Skeletal muscle cell (primary cell): ENCODE results near the gene FDX1.
A peak's percentile ranks its signal among the peaks of the same experiment; 100 is the strongest.

ENCODE experiments used
- DNase-seq: peaks from one replicate; pipeline ENCODE4 v3.0.0-alpha.2; 2010; ENCODE audit warnings: low read depth
- H3K4me3 ChIP-seq: 2 replicates; pipeline ENCODE4 v1.5.1; 2011; ENCODE audit warnings: low read depth, mild to moderate bottlenecking, control low read depth, low read length, moderate library complexity

FDX1 gene

DNA sequence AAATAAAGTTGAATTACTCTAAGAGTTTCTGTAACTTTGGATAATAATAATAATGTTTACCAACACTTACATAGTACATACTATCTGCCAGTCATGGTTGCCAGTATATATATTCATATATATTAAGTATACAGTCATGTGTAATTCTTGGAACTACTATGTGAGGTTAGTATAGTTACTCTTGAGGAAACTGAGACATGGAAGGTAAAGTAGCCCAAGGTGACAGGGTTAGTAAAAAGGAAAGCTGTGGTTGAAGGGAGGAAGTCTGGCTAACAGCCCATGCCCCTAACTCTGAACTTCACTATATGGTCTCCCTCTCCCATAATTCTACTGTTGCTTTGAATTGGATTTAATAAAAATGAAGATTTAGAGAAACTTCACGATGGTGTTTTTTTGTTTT is 24.9 kb downstream of the FDX1 start:
- no peak overlapping the region for H3K4me3 ChIP-seq
- DNase-seq = no peak

DNA sequence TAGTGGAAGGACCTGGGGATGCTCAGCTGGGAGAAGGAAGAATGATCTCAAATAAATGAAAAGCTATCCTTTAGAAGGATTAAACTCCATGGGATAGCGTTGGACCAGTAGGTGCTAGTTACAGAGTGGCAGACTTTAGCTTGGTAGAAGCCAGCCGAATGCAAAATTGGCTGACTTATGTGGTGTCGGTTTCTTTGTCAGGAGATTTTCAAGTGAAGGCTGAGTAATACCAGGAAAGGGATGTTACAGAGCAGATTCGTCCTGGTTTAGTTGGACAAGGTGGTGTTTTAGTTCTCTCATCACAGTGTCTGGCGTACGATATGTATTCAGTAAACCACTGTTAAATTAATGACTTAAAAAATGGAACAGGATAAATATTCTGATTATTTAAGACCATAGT is 26.0 kb downstream of the FDX1 start:
- DNase-seq = no peak
- no peak overlapping the region for H3K4me3 ChIP-seq

DNA sequence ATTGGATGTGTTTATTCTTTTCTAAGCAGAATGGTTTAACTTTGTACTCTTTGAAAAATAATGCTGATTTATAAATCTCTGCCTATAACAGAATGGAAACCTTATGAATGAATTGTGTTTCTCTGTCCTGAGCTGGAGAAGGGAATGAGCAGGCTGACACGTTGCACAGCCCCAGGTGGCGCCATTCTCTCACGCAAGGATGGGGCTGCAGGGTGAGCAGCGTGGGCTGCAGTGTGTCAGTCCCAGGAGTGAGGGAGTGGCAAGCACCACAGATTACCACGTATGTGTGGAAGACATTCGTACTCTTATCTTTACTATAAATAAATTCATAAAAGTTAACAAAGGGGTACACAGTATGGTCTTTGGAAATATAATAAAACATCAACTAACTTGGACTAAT is 33.4 kb downstream of the FDX1 start:
- peak; percentile 40 for DNase-seq
- H3K4me3 ChIP-seq = no peak overlapping the region

DNA sequence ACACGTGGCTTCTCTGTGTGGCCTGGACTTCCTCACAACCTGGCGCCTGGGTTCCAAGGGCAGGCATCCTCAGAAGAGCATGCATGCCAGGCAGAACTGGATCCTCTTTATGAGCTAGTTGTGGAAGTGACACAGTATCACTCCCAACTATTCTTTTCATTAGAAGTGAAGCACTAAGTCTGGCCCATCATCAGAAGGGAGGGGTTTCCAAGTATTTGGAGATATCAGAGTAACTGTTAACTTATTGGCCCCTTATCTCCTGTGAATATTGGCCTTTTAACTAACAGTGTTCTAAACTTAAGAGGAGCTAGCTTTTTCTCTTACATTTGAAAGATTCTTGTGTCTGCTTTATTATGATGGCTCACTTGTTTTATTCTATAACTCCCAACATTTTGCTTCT is 35.5 kb downstream of the FDX1 start:
- no peak overlapping the region for H3K4me3 ChIP-seq
- DNase-seq = no peak

DNA sequence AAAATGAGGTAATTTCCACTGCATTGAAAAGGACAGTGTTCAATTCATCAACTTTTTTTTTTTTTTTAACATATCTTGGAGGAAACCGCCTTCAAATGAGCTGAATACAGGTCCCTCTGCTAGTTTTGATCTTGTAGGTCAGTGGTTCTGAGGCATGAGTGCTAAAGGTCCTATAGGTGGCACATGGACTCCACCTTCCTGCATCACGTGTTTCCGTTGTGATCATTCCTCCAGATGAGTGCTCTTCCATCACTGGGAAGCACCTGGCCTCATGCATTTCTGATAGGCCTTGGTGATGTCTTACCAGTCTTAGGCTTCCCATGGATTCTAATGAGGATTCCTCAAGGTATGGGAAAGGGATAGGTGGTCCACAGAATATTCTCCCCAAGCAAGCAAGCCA is 37.8 kb downstream of the FDX1 start:
- DNase-seq = no peak
- no peak overlapping the region for H3K4me3 ChIP-seq

DNA sequence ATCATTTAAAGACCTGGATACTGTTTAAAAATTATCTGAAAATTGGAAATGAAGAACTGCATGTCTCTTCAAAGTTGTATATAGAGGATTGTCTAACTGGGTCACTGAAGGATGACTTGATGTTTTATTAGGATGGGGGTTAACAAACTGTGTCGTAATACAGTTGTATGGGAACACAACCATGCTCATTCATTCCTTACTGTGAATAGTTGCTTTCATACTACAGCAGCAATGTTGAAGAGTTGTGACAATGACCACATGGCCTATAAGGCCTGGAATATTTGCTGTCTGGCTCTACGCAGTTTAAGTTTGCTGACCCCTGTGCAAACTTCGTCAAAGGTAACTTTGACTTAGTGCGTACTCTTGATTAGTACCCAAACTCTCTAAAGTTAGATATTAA is 38.4 kb downstream of the FDX1 start:
- no peak overlapping the region for H3K4me3 ChIP-seq
- no peak for DNase-seq

DNA sequence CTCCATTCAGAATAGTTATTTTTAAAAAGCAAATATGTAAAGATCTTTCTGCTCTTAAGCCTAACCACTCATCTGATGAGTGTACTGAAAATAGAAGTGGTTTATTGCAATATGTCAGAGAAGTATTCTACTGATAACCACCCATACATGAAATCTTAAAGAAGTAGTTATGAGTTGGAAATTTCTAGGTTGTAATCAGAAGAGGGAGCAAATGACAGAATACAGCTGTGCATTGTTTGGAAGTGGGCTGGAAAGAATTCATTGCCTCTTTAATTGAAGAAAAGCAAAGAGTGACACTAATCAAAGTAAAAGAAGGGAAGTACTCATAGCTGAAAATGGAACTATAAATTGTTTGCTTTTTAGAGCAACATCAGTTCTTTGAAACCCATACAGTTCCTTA is 39.4 kb downstream of the FDX1 start:
- DNase-seq = no peak

DNA sequence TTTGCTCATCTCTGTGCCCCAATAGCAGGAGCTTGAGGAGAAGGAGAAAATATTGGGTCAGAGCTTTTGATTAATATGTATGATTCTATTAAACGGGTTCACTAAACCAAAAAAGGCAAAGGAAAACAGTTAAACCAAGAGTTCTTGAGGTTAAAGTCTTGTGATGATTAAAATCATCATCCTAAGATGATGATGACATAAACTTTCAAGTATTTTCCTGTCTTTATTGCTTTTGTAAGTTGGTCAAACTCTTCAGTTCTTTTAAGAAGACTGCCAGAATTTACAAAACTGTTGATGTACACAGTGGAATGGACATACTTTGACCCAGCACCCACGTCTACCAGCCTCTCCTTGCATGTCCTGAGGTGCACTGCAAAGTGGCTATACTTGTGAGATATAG is 41.0 kb downstream of the FDX1 start:
- no peak overlapping the region for H3K4me3 ChIP-seq
- DNase-seq = no peak

More for the DNA sequence above, 39.4 kb downstream of the FDX1 start:
- no peak overlapping the region for H3K4me3 ChIP-seq

DNA sequence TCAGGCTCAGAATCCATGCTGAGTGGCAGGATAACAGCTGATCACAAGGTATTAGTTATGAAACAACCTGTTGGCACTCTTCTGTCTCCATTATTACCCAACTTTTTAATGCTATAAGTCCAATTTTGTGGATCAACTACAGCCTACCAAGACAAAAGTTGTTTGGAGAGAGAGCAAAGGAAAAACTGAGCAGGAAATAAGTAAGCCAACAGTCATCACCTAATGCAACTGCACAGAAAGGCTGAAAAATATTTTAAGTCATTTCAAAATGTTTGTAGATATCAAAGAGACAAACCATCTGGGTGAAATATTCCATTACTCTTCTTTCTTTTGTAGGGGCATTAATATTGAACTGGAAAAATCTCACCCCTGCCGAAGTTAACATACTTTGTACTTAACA is 41.6 kb downstream of the FDX1 start:
- no peak for DNase-seq
- no peak overlapping the region for H3K4me3 ChIP-seq

DNA sequence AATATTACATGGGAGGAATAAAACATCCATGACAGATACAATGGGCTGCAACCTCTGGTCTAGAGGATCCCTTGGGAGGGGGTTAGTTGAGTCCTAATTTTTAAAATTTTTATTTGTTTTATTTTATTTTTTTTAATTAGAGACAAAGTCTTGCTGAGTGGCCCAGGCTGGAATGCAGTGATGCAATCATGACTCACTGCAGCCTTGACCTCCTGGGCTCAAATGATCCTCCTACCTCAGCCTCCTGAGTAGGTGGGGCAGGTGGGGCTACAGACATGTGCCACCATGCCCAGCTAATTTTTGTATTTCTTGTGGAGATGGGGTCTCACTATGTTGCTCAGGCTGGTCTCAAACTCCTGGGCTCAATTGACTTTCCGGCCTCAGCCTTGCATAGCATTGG is 43.1 kb downstream of the FDX1 start:
- DNase-seq = no peak
- no peak overlapping the region for H3K4me3 ChIP-seq

DNA sequence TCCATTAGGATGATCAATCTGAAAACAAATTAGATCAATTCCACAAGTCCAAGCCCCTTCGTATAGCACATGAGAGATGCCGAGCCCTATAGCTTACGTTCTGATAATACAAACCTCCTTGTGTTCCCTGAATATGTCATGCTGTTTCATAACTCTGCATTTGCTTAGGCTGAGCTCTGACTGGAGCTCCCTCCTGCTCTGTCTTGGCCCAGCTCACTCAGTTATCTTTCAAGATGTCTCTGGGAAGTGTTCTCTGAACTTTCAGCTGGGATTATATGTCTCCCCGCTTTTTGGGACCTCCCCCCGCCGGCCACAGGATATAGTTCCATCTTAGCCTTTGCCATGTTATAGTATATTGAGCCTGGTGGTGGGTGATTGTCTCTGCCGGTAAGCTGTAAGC is 44.0 kb downstream of the FDX1 start:
- no peak for DNase-seq
- H3K4me3 ChIP-seq = no peak overlapping the region

DNA sequence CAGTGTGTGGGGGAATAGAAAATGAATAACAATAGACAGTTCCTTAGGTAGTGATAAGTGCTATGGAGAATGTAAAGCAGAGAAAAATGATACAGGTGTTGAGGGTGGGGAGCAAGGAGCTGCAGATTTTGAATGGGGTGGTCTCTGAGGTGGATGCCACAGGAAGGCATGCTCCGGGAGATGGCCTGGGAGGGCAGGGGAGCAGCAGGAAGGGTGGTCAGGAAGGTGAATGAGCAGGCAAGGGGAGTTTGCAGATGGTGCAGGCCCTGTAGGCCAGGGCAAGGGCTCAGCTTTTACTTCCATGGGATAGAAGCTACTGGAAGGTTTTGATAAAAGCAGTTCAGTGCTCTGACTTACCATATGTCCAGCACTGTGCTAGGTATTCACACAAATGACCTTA is 44.8 kb downstream of the FDX1 start:
- no peak for DNase-seq
- no peak overlapping the region for H3K4me3 ChIP-seq

DNA sequence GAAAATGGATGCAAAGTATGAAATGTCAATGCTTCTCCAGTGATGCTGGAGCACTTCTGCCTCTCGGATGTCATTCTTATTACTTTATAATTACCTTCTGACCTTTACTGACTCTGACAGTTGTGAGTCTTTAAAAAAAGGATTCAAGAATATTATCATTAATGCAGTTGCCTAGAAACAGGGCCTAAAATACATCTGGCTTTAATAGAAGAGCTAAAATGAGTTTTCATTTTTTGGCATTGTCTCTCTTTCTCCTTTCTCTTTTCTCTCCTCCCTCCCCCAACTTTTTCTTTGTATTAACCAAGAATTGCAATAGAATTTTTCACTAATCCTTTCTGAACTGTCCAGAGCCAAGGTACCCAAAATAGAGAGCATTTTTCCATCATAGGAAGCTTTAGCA is 45.9 kb downstream of the FDX1 start:
- no peak overlapping the region for H3K4me3 ChIP-seq
- no peak for DNase-seq

DNA sequence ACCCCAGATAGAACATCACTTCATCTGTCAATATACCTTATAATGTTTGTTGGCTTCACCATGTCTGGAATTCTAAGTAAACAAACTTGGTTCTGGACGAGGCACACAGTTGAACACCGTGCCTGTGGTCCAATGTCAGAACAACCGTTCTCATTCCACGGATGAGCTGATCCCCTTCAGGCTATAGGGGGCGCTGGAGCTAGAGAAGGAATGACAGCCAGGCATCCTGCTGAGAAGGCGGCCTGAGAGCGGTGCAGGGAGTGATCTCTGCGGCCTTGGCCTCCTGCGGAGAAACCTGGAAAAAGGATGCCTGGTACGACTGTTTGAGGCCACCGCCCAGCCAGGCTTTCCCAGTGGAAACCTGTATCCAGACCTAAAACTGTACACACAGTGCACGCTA is 48.7 kb downstream of the FDX1 start:
- DNase-seq = no peak
- no peak overlapping the region for H3K4me3 ChIP-seq

DNA sequence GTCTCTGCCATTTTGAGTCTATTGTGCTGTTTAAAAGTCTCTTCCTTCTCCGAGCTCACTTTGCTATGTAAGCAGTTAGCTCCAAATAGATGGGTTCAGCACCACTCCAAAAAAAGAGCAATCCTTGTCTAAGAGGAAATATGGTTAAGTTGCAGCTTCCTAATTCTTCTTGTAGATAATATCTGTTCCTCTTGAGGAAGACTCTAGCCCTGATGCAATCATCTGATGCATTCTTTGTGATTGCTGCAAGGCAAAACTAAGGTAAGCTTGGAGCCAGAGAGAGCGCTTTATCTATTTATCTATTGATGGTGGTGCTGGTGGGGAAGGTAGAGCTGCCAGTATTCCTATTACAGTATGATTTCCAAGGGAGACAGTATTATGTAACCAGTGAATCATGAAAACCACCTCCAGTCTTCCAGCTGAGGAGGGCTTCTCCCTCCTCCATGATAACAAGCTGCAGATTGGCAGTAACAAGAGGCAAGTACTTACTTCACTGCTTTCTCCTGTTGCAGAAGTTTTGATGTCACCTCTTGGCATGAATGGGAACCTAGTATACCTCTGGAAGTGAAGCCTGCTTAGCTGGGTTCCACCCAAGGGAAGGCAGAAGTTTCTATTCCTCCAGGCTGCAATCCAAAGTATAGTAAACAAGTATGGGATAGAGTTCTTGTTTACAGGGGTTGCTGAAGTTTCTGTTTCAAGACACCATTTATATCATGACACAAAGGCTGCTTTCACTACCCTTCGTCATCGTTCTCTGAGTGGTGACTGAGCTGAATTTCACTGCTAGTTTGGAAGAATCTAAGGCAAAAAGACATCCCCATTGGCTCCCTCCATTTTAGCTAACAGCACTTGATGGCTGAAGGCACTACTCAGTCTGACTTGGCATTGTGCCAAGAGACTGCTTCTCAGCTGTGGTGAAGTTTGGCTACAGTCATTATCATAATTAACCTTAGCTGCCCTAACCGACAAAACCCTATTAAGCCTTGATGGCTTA is 49.7 kb downstream of the FDX1 start:
- H3K4me3 ChIP-seq = no peak overlapping the region
- DNase-seq = no peak

DNA sequence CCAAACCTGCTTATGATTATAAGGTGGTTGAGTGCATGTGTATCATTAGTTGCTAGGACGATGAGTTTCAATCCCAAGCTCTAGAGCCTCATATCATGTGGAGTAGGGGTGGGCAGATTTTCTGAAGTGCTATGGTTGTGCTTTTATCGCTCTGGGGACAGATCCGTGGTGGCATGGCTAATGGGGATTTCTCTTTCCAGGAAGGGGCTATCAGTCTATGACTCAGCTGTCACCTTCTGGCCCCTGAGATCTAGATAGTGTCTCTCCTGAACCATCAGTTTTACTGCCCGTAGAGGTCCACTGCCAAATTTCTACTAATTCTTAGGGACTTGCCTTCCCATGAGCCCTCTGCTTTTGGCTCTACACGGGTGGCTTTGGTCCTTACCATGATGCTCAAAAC is 51.8 kb downstream of the FDX1 start:
- H3K4me3 ChIP-seq = no peak overlapping the region
- no peak for DNase-seq

DNA sequence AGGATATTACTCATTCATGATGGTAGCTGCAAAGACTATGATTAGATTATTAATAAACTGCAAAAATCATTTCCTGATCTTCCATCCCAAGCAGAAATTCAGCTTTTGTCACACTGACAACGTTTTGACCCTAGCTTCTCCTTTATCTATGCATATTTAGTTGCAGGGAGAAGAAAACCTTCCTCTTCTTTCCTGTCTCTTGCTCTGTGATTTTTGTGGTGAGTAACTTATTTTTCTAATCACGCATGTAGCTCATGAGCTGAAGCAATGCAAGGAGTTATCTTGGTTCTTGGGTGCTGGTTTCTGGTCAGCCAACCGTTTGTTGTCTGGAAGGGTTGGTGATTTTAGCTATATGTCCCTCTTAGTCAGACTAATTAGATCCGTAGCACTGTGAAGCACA is 56.4 kb downstream of the FDX1 start:
- H3K4me3 ChIP-seq = no peak overlapping the region
- DNase-seq = no peak

DNA sequence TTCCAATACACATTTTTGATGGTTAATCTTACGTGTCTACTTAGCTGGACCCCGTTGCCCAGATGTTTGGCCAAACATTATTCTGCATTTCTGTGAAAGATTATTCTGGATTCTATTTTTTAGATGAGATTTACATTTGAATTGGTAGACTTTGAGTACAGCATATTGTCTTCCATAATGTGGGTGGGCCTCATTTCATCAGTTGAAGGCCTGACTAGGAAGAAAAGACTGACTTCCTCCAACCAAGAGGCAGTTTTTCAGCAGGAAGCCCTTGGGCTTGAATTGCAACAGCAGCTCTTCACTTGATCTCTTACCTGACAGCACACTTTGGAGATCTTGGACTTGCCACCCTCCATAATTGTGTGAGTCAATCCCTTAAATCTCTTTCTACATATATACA is 58.7 kb downstream of the FDX1 start:
- no peak for DNase-seq
- no peak overlapping the region for H3K4me3 ChIP-seq

DNA sequence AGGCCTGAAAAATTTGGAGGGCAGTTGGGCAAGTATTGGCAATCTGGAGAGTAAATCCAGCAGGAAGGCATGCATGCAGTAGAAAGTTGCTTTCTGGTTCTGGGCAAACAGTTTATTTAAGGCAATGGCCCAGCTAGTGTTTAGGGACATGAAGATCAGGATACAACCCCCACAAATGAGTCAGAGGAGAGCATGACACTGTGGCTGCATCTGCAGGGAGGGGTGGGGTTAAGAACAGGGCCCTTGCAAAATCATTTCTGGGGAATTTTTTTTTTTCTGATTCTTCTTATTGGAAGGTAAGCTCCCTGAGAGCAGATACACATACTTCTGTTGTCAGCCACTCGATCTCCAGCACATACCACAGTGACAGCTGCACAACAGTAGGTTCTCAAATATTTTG is 61.1 kb downstream of the FDX1 start:
- DNase-seq = peak; percentile 63

DNA sequence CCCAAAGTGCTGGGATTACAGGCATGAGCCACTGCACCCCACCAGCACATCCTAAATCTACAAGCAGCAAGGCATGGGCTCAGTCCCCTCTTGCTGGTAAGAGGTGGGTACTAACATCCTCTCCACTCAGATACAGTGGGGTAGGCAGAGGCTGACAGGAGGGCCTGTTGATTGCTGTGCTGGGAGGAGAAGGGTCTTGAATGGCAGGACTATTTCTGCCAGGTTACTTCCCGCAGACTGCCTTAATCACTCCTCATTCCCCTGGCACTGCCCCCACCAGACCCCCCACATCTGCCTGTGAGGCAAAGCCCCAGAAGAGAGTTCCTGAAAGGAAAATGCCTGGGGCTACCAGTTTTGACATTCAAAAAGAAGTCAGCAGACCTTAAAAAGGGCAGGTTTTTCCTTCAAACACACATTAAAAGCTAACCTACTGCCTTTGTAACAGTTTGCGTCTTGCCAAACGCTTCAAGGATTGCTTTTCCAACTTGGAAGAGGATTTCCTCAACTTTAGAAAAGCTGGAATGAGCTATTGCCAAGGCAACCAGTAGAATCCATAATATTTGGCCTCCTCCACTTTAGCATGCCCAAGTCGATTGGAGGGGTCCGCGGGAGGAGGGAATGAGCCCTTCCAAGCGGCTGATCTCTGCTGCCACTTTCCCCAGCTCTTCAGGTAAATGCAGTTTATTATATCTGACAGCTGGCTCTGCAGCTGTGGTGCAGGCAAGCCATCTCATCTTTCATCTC is 62.0 kb downstream of the FDX1 start:
- H3K4me3 ChIP-seq = no peak overlapping the region
- DNase-seq = no peak

More for the DNA sequence above, 61.1 kb downstream of the FDX1 start:
- no peak overlapping the region for H3K4me3 ChIP-seq

DNA sequence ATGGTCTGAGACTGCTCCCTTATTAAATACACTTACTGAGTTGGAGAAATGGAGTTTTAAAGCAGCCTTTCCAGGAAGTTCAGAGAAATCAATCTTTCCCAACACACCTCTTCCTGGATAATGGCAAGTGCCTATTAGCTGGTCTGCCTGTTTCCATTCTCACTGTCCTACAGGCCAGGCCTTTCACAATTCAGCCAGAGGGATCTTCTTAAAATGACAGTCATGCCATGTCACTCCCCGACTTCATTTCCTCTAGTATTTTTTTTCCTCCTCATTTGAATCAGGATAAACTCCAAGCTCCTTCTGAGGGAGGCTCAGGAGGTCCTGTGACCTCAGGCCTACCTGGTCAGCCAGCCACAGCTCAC is 62.6 kb downstream of the FDX1 start:
- H3K4me3 ChIP-seq = no peak overlapping the region
- DNase-seq = no peak
